Neural cell (in vitro differentiated cells): ENCODE measurements around the gene IFT74. TPM values are rescaled to one million over a fixed set of nuclear protein-coding genes. Genes with fewer than 3 reads are reported as not detected.

Experiments used
- H2AFZ ChIP-seq: fragments of 200-600, 300-800 bp; sonication (generic), shearing (Covaris generic); 2 replicates; pipeline ENCODE4 v1.6.0; 2014; ENCODE audit warnings: low read depth, mild to moderate bottlenecking, antibody characterized with exemption, low read length, moderate library complexity
- H3F3A ChIP-seq: fragments of 200-600 bp; shearing (Covaris generic); 2 replicates; pipeline ENCODE4 v1.6.1; 2016; ENCODE audit warnings: mild to moderate bottlenecking, moderate library complexity, mixed read lengths, antibody characterized with exemption, low read length; ENCODE audit not compliant: insufficient read depth, poor library complexity, severe bottlenecking
- H3K27ac ChIP-seq: fragments of 200-600, 300-800 bp; sonication (generic), shearing (Covaris generic); 2 replicates; pipeline ENCODE4 v1.5.1; 2014; ENCODE audit warnings: mild to moderate bottlenecking, low read length, moderate library complexity
- H3K27me3 ChIP-seq: fragments of 300-800, 200-600 bp; sonication (generic), shearing (Covaris generic); 2 replicates; pipeline ENCODE4 v1.6.0; 2014; ENCODE audit warnings: mild to moderate bottlenecking, low read depth, low read length, moderate library complexity; ENCODE audit not compliant: insufficient read depth
- H3K36me3 ChIP-seq: fragments of 300-800, 200-600 bp; sonication (generic), shearing (Covaris generic); 2 replicates; pipeline ENCODE4 v1.5.1; 2014; ENCODE audit warnings: mild to moderate bottlenecking, antibody characterized with exemption, low read length, moderate library complexity; ENCODE audit not compliant: insufficient read depth
- H3K4me2 ChIP-seq: fragments of 300-800, 200-600 bp; sonication (generic), shearing (Covaris generic); 2 replicates; pipeline ENCODE4 v1.6.0; 2014; ENCODE audit warnings: mild to moderate bottlenecking, low read length
- H3K4me3 ChIP-seq: fragments of 300-800, 200-600 bp; sonication (generic), shearing (Covaris generic); 2 replicates; pipeline ENCODE4 v1.5.1; 2014; ENCODE audit warnings: mild to moderate bottlenecking, low read length, moderate library complexity
- H3K79me2 ChIP-seq: fragments of 200-600 bp; shearing (Covaris generic); replicated peaks from 2 replicates; pipeline ENCODE4 v1.6.0; 2014; ENCODE audit warnings: mild to moderate bottlenecking, low read length, moderate library complexity; ENCODE audit not compliant: insufficient read depth
- H3K9ac ChIP-seq: fragments of 300-800, 200-600 bp; sonication (generic), shearing (Covaris generic); 2 replicates; pipeline ENCODE4 v1.6.1; 2016; ENCODE audit warnings: mild to moderate bottlenecking, low read length, mixed read lengths
- H3K9me2 ChIP-seq: fragments of 200-600 bp; shearing (Covaris generic); 2 replicates; pipeline ENCODE4 v1.6.1; 2016; ENCODE audit warnings: mild to moderate bottlenecking, low read length, mixed read lengths; ENCODE audit not compliant: insufficient read depth
- H3K9me3 ChIP-seq: fragments of 200-600, 300-800 bp; sonication (generic), shearing (Covaris generic); 2 replicates; pipeline ENCODE4 v1.6.1; 2016; ENCODE audit warnings: mild to moderate bottlenecking, mixed run types, low read length, moderate library complexity, mixed read lengths
- H4K20me1 ChIP-seq: fragments of 200-600 bp; shearing (Covaris generic); 2 replicates; pipeline ENCODE4 v1.6.1; 2016; ENCODE audit warnings: mild to moderate bottlenecking, mixed run types; ENCODE audit not compliant: insufficient read depth
- EP300 ChIP-seq: fragments of 450-650 bp; conservative IDR thresholded peaks from 2 replicates; pipeline ENCODE4 v1.6.1; 2014; ENCODE audit warnings: antibody characterized with exemption, mild to moderate bottlenecking, moderate library complexity; ENCODE audit not compliant: poor library complexity, severe bottlenecking
- EZH2 ChIP-seq: fragments of 200-600, 300-800 bp; shearing (Covaris generic), sonication (generic); IDR thresholded peaks from 2 replicates; pipeline ENCODE4 v1.6.1; 2014; ENCODE audit warnings: antibody characterized with exemption, low read length, borderline replicate concordance, mild to moderate bottlenecking; ENCODE audit not compliant: insufficient read depth, poor library complexity, severe bottlenecking
- MXI1 ChIP-seq: fragments of 450-650 bp; conservative IDR thresholded peaks from 2 replicates; pipeline ENCODE4 v1.6.1; 2014; ENCODE audit warnings: antibody characterized with exemption, mild to moderate bottlenecking; ENCODE audit not compliant: poor library complexity, severe bottlenecking
- POLR2AphosphoS5 ChIP-seq: IDR thresholded peaks from 2 replicates; pipeline ENCODE4 v1.6.1; 2012
- RAD21 ChIP-seq: fragments of 450-650 bp; conservative IDR thresholded peaks from 2 replicates; pipeline ENCODE4 v1.6.1; 2014; ENCODE audit warnings: antibody characterized with exemption, mild to moderate bottlenecking, moderate library complexity
- SMC3 ChIP-seq: fragments of 450-650 bp; conservative IDR thresholded peaks from 2 replicates; pipeline ENCODE4 v1.6.1; 2014; ENCODE audit warnings: antibody characterized with exemption, mild to moderate bottlenecking, moderate library complexity; ENCODE audit not compliant: poor library complexity
- TAF1 ChIP-seq: IDR thresholded peaks from 2 replicates; pipeline ENCODE4 v1.6.1; 2012; ENCODE audit warnings: low read depth
- polyA plus RNA-seq: library from polyadenylated mRNA; depleted of rRNA; stranded (reverse); fragments of >200 nt; gene quantifications from 2 replicates; pipeline ENCODE4 v1.2.3, GENCODE V29; 2014
- TF ChIP-seq, protein P1 (sequence below): IDR thresholded peaks from 2 replicates; pipeline ENCODE4 v1.6.1; 2012; ENCODE audit warnings: borderline replicate concordance
- TF ChIP-seq, protein P2 (sequence below): fragments of 450-650 bp; IDR thresholded peaks from 2 replicates; pipeline ENCODE4 v1.5.1; 2014; ENCODE audit warnings: antibody characterized with exemption, mild to moderate bottlenecking, moderate library complexity; ENCODE audit not compliant: poor library complexity, severe bottlenecking

The IFT74 gene
- polyA plus RNA-seq, 1 donor from 2014 or later = 10.9 TPM

DNA sequence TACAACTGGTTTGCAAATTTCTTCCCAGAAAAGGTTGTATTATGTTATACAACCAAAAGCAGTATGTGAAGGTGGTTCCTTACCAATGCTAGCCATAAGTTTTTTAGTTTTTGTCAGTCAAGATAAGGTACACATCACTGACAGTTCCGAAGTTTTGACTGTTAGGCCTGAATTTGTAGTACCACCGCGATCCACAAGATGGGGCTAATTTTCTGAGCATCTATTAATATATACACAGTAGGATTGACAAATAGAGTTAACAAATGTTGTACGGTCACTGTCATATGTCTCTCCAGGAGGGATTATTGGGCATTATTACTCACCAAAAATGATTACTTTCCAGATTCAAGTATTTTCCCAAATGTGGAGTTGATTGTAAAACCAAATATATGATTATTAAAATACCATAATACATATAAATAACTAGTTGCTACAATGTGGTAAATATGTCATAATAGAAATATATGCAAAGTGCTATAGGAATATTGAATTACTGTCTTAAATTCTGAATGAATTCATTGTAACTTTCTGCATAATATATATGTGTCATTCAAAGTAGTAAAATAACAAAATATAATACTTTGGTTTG lies 77.7 kb downstream of the IFT74 start:
- H2AFZ ChIP-seq = no peak overlapping the region
- H3F3A ChIP-seq = no peaks in the 10 kb centered on the region
- no peak overlapping the region for H3K9ac ChIP-seq
- no peaks in the 10 kb centered on the region for H3K9me2 ChIP-seq
- H3K9me3 ChIP-seq = no peaks in the 10 kb centered on the region
- H3K4me2 ChIP-seq = no peak overlapping the region
- no peaks in the 10 kb centered on the region for H4K20me1 ChIP-seq
- H3K36me3 ChIP-seq = no peaks in the 10 kb centered on the region
- no peaks in the 10 kb centered on the region for H3K79me2 ChIP-seq
- H3K27ac ChIP-seq = no peak overlapping the region
- H3K27me3 ChIP-seq = no peaks in the 10 kb centered on the region
- TF ChIP-seq POLR2AphosphoS5 = no peak
- no peak for TF ChIP-seq MXI1
- TF ChIP-seq, protein P1, sequence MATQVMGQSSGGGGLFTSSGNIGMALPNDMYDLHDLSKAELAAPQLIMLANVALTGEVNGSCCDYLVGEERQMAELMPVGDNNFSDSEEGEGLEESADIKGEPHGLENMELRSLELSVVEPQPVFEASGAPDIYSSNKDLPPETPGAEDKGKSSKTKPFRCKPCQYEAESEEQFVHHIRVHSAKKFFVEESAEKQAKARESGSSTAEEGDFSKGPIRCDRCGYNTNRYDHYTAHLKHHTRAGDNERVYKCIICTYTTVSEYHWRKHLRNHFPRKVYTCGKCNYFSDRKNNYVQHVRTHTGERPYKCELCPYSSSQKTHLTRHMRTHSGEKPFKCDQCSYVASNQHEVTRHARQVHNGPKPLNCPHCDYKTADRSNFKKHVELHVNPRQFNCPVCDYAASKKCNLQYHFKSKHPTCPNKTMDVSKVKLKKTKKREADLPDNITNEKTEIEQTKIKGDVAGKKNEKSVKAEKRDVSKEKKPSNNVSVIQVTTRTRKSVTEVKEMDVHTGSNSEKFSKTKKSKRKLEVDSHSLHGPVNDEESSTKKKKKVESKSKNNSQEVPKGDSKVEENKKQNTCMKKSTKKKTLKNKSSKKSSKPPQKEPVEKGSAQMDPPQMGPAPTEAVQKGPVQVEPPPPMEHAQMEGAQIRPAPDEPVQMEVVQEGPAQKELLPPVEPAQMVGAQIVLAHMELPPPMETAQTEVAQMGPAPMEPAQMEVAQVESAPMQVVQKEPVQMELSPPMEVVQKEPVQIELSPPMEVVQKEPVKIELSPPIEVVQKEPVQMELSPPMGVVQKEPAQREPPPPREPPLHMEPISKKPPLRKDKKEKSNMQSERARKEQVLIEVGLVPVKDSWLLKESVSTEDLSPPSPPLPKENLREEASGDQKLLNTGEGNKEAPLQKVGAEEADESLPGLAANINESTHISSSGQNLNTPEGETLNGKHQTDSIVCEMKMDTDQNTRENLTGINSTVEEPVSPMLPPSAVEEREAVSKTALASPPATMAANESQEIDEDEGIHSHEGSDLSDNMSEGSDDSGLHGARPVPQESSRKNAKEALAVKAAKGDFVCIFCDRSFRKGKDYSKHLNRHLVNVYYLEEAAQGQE = no peak
- TF ChIP-seq, protein P2, sequence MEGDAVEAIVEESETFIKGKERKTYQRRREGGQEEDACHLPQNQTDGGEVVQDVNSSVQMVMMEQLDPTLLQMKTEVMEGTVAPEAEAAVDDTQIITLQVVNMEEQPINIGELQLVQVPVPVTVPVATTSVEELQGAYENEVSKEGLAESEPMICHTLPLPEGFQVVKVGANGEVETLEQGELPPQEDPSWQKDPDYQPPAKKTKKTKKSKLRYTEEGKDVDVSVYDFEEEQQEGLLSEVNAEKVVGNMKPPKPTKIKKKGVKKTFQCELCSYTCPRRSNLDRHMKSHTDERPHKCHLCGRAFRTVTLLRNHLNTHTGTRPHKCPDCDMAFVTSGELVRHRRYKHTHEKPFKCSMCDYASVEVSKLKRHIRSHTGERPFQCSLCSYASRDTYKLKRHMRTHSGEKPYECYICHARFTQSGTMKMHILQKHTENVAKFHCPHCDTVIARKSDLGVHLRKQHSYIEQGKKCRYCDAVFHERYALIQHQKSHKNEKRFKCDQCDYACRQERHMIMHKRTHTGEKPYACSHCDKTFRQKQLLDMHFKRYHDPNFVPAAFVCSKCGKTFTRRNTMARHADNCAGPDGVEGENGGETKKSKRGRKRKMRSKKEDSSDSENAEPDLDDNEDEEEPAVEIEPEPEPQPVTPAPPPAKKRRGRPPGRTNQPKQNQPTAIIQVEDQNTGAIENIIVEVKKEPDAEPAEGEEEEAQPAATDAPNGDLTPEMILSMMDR = peak; percentile 76
- TF ChIP-seq TAF1 = no peak
- TF ChIP-seq RAD21 = peak; percentile 68
- TF ChIP-seq EP300 = no peak
- TF ChIP-seq EZH2 = no peak
- TF ChIP-seq SMC3 = peak; percentile 81
- no peak overlapping the region for H3K4me3 ChIP-seq

DNA sequence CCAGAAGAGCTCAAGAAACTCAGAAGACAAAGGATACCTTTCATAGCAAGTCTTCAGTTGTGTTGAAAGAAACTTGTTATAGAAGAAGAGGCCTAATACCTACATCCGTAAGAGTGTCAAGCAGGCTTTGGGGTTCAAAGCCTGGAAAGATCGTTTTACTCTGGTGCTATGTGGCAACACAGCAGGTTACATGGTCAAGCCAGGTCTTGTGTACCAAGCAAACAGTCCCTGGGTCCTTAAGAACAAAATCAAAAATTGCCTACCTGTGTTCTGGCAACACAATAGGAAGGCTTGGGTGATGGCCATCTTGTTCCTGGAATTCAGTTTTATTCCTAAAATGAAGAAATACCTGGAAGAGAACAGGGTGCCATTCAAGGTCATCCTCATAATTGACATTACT lies 81.3 kb downstream of the IFT74 start:
- Histone ChIP-seq H3K4me2 (no peak overlapping the region), H3K9me2 (no peaks in the 10 kb centered on the region), H3K36me3 (no peaks in the 10 kb centered on the region), H4K20me1 (no peaks in the 10 kb centered on the region), H3K79me2 (no peaks in the 10 kb centered on the region), H3K27me3 (no peaks in the 10 kb centered on the region), H3K9me3 (no peaks in the 10 kb centered on the region), H3F3A (no peaks in the 10 kb centered on the region), H3K9ac (no peak overlapping the region), H3K4me3 (no peak overlapping the region), H2AFZ (no peak overlapping the region), H3K27ac (no peak overlapping the region)
- TF ChIP-seq SMC3 (no peak), MXI1 (no peak), EP300 (no peak), RAD21 (no peak), TAF1 (no peak), POLR2AphosphoS5 (no peak), EZH2 (no peak)
- TF ChIP-seq, protein P1 = no peak
- TF ChIP-seq, protein P2 = no peak
